ENCODE measurements around the gene MSI2. TPM values are rescaled to one million over a fixed set of nuclear protein-coding genes. Genes with fewer than 3 reads are reported as not detected.
A peak's percentile ranks its signal among the peaks of the same experiment; 100 is the strongest.

Gene MSI2
- total RNA-seq, 1 donor from 2014 or later: 16.8 TPM

- DNase-seq: no peak
Observed at GRCh38 chr17:57653279-57653678, 397.0 kb downstream of the MSI2 start.

GRCh38 chr17:57654040-57654775 is 397.9 kb downstream of the MSI2 start:
- no peak for DNase-seq

DNA sequence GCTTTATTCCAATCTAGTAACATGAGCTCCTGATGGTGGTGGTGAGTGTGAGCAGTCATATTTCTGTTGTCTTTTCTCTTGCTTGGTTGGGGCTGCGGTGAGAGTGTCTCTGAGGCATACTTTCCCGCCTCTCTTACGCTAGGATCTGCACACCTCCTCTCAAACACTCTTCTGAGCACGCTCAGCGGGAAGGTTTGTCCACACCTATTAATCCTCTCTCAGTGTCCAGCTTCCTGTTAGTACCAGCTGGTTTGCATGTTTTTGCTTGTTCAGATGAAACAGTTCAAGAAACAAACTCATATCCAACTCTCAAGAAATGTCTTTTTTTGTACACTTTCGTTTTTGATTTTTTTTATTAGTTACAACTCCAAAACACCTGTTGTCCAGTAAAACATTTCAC is 399.2 kb downstream of the MSI2 start:
- no peak for DNase-seq

DNA sequence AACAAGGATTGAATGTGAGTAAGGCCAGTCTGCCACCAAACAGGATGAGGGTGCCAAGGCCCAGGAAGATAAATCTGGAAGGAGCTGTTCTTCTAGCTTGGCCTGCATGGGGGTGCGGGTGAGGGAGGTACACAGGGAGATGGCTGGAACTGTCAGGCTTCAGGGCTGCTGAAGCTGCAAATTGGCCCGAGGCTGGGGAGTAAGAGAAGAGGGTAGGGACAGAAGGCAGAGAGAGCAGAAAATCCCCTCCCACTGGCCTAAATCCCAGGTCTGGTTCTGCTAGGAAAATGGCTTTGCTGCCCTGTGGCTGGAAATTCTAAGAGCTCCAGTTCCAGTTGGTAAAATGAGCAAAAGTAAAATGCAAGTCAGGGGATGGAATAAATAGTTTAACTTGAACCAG is 400.9 kb downstream of the MSI2 start:
- DNase-seq: no peak

DNA sequence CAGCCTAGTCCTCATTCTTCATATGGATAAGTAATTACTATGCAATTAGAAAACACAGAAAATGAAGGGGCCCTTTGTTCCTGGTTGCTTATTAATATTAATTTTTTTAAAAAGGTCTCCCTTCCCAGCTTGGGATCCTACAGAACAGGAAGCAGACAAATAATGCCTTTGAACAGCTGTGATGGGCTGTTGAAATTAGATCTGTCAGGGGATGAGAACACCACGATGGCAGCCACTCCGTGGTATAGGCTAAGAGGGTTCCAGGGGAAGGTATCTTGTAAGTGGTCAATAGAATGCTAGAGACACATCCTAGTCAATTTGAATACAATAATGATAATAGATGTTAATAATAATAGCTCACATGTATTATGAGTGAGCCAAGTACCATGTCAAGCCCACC is 405.7 kb downstream of the MSI2 start:
- no peak for DNase-seq

DNA sequence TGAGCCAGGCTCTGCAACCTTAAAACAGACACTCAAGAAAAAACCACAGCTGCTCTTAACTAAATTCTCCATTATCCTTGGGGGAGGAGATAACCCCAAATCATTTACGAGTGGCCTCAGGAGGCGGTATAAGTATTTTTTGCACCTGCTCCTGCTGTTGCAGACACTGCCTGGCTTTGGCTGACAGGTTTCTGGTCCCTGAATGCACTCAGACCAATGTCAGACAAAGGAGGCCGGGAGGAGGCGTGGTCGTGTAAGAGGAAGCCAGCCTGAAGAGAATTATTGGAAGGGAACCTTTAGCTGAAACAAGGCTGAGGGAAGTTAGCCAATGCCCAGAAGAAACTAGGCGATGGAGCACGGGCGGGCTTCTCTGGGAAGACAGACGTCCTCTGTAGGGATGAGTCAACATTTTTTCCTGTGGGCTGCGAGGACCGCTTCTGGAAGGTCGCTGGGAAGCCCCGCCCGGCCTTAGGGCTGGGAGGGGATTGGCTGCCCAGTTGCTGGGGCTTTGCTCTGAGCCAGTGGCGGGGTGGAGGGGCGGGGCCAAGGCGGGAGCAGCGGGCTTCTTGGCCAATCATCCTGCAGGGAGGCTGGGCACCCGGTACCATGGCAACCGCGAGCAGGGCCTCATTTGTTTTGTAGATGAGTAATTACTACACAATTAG is 406.5 kb downstream of the MSI2 start:
- DNase-seq: peak; percentile 97

GRCh38 chr17:57663326-57664070 is 407.2 kb downstream of the MSI2 start:
- no peak for DNase-seq

- DNase-seq: no peak
Observed at GRCh38 chr17:57665128-57665527, 408.8 kb downstream of the MSI2 start.

DNA sequence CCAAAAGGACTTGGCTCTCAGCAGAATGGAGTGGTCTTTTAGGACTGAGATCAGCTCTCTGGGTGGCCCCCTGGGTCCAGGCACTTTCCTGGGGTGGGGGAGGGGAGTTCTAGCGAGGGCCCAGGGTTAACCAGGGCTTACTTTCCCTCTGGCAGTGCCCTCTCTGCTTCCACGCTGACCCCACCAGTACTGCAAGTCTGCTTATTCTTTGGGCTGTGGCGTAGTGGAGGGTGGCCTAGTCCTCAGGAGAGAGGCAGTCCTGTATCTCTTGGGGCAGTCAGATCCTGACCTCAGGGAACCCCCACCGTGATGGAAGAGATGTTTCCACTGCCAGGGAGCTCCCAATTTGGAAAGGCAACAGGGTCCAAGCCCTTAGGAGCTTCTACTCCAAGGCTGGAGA is 409.4 kb downstream of the MSI2 start:
- no peak for DNase-seq

DNA sequence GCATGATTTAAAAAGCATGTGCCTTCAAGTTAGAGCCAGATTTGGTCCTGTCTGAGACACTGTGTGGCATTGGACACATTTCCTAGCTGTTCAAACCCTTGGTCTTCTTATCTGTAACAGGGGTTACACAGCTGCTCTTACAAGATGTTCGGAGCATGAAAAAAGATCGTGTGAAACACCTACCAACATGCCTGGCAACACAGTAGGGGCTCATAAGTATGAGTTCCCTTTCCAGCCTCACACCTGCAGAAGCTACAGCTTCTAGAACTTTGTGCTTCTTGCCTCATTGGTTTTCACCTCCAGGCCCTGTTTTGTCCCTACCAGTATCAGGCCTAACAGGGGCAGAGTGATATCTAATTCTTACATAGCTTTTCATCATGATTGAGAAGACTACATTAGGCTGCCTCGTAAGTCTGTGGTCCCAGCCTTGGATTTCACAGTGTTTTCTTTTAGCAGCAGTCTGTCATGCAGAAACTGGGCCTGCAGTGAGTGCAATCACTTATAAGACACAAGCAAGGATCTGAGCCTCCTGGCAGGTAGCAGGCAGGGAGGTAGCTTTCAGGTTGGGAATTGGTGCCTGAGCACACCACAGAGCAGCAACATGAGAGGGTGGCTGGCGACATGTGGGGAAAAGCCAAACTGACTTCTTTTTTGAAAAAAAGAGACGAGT is 410.0 kb downstream of the MSI2 start:
- DNase-seq: no peak

DNA sequence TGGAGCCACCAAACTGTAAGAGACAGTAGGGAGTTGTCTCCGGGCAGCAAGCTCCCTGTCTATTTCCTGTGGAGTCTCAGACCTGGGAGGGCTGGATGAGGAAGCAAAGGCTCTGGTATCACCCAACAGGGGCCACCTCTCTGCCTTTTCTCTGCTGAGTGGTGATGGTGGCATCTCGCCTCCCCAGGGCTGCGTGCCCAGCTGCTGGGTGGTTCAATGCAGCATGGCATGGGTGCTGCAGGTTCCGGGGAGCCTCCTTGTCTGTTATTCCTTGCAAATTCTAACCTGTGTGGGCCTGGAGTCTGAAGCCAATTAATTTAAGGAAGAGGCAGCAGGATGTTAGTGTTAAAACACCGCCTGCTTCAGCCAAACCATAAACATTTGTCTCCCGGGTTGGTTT is 410.6 kb downstream of the MSI2 start:
- DNase-seq: no peak

- DNase-seq: no peak
Observed at GRCh38 chr17:57667461-57667923, 411.2 kb downstream of the MSI2 start.

DNA sequence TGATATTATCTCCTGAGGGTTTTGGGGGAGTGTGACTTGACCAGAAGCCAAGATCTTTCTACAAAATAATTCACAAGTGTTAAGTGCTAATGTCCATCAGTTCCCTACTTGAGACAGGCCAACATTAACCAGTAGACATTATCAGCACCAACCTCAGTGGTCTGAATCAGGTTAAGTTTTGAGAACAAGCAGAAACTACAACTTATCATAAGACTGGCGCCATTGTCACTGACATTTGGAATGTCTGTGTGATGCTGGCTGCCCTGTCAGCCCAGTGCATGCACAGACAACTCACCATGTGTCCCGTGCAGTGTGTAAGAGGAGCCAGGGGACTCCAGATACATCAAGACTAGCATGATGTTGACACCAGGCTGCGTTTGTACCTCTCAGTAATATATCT is 412.0 kb downstream of the MSI2 start:
- no peak for DNase-seq

- DNase-seq: no peak
Observed at GRCh38 chr17:57669671-57670529, 413.6 kb downstream of the MSI2 start.

DNA sequence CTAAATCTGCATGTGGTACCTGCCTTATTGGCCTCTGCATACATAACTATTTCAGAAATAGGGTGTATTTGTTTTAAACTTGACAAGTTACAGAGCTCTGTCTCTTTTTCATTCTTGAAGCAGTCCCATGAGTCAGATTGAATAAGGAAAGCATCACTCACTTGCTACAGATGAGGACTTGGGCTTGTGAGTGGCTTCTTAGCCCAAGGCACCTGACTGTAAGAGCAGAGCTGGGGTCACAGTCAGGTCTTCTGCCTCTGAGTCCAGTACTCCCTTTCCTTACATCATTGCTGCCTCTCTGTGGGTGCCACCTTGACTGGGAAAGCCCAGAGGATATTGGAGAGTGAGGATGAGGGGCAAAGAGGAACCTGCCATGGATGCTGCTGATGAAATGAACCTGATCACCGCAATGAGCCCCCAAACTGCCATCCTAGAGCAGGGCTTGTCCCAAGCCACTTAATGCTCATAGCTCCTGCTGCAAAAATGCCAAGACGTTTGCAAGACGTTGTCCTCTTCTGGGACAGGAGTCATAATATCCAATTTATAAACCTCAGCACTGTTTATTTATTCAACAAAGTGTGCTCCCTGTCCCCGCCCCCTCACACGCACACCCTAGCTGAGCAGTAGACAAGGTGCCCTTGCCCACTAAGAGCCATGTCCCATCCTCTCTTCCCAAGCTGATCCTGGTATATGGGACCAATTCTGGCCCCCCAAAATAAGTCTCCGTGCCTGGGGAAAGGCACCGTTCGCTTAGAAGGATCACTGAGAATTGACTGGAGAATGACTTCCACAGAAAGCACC is 414.6 kb downstream of the MSI2 start:
- DNase-seq: no peak

DNA sequence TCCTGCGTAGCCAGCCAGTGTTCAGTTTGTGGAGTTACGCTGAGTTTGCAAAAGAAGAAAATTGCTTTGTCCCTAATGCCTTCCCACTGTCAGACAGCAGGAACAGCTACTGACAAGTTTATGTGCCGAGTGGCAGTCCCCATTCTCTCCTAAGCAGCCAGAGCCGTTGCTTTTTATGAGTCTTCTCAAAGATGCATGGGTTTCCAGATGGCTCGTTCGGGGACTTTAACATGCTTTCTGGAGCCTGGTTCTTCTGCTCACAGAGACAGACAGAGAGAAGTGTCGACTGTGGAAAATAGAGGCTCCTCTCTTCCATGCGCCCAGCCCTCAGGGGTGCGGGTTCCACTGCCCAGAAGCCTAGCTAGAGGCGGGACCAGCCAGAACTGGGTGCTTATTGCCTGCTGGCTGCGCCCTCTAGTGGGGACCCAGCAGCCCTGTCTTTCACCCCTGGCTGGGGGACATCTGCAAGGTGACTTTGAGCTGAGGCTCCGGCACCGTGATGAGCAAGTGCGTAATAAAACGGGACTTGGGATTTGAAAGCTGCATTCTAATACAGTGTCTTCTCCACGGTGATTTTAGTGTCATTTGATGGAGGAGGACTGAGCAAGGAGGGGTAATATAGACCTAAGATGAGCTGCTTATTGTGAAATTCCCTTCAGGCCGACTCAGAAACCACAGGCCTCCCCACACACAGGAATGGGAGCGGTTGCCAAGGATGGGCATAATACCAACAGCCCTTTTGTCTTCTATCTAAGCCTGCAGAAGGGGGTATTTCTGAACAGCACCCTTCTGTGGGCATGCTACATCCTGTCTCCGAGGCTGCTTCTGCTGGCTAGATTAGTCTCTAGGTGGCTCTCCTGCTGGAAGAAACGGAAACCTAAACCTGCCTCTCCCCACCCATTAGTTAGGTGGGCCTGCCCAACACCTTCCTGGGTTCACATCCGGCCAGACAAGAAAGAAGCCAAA is 415.6 kb downstream of the MSI2 start:
- DNase-seq: peak; percentile 81

DNA sequence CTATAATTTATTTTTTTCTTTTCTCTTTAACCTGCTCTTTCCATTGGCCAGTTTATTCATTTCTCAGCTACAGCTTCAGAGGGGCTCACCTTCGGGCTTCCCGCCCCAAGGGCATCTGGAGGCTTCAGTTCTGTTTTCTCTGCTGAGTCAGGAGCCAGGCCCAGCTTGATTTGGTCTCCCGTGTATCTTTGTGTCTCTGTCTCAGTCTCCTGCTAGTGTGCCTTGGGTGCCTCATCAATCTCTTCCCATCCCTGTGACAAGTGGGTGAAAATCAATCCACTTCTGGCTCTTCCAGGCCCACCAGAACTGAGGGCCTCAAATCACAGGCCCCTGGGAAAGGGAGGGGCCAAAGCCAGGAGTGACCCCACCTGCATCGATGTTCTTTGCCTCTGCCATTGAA is 416.6 kb downstream of the MSI2 start:
- DNase-seq: no peak

GRCh38 chr17:57674894-57675293 is 418.6 kb downstream of the MSI2 start:
- no peak for DNase-seq

DNA sequence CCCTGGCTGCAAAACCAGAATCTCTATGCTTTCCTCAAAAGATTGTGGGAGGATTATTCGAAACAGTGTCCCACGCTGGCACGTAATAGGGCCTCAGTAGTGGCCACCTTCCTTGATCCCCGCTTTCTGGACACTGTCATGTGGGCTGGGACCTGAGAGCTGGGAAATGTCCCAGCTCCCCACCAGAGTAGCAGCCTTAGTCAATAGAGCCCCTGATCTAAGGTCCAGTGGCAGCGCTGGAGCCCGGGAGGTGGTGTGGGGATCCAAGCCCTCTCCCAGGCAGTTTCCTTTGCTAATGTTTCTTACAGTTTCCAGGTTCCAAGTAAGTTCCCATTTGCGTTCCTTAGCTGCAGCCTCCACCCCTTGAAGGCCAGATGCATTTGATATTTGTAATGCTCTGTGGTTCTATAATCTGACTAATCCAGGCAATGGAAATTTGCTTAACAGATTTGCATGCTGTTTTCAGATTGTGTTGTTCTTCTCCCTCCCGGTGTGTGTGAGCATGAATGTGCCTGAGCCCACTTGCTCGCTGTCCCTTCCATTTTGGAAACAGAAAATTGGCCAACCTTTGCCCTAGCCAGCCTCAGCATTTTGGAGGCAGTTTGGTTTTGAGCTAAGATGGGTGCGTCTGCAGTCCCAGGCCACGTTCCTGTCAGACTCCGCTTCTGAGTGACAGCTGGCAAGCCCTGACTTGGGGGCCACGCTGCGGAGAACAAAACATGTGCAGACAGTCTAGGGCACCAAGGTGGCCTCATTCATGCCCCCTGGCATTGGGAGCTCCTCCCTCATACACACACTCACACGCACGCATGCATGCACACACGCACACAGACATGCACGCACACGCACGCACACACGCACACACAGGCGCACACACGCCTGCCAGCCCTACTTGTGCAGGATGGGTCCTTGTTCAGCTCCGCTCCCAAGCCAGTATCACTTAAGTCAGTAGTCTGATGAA is 419.4 kb downstream of the MSI2 start:
- no peak for DNase-seq

Data from dermis blood vessel endothelial cell (primary cell).